HG02943 (cell line): Measurements from ENCODE around the gene SCP2D1.
"Not testable (repeated sequence)": the region's sequence is repeated elsewhere in the genome, so short reads cannot be mapped to it uniquely, and the experiment has no call there.

Experiments
- ATAC-seq: cut with Tn5 transposase; IDR thresholded peaks from one replicate; pipeline ENCODE4 v1.9.1; 2021; ENCODE audit warnings: mild to moderate bottlenecking, low read depth, moderate library complexity; ENCODE audit not compliant: unreplicated experiment

SCP2D1 gene

DNA sequence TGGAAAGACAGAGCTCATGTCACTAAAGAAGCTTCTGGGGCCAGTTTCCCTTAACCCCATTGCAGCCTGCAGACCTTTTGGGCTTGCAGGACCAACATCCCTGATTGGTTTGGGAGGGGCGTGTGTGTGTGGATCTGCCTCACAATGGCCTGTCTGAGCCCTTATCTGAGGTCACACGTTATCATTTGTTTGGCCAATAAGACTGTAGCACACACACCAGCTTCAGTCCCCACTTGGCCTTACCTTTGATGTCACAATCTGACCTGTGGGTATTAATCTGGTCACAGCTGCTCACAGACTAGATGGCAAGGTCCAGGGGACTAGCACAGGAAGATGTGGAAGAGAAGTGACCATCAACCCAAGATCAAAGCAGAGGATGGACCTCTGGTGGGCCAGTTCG, at the start of gene SCP2D1:
SCP2D1 (plus strand) TSS at position 301 of the 400 bp plus-strand sequence; CDS start at position 334, 33 bp downstream.
- ATAC-seq: no peak

DNA sequence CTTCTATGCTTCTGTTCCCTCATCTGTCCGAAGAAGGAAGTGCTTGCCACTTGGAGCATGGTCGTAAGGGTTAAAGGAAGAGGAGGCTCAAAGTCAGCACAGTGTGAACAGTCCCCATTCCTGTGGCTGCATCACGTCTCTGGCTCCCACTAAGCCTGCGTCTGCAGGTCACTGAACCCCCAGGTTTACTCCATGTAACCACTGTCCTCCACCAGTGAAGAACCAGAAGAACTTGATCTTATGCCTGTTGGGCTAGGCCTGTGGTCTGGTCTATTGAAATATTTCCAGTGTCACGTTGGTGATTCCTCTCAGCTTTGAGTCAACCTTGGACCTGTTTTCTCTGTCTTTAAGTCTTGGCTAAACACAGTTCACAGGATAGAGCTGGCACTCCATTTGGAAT, 45.9 kb upstream of the SCP2D1 start:
- no peak for ATAC-seq

DNA sequence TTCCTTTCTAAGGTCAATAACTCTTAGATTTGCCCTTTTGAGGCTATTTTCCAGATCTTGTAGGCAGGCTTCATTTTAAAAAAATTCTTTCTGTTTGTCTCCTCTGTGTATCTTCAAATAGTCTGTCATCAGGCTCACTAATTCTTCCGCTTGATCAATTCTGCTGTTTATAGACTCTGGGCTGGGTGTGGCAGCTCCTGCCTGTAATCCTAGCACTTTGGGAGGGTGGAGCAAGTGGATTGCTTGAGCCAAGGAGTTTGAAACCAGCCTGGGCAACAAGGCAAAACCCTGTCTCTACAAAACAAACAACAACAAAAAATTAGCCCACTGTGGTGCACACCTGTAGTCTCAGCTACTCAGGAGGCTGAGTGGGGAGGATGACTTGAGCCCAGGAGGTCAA, 40.0 kb upstream of the SCP2D1 start:
- no peak for ATAC-seq

DNA sequence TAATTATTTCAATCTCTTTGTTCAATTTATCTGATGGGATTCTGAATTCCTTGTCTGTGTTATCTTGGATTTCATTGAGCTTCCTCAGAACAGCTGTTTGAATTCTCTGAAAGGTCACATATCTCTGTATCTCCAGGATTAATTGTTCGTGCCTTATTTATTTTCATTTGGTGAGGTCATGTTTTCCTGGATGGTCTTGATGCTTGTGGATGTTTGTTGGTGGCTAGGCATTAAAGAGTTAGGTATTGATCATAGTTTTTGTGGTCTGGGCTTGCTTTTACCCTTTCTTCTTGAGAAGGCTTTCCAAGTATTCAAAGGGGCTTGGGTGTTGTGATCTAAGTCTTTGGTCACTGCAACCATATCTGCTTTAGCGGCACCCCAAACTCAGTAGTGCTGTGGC, 39.4 kb upstream of the SCP2D1 start:
- no peak for ATAC-seq

DNA sequence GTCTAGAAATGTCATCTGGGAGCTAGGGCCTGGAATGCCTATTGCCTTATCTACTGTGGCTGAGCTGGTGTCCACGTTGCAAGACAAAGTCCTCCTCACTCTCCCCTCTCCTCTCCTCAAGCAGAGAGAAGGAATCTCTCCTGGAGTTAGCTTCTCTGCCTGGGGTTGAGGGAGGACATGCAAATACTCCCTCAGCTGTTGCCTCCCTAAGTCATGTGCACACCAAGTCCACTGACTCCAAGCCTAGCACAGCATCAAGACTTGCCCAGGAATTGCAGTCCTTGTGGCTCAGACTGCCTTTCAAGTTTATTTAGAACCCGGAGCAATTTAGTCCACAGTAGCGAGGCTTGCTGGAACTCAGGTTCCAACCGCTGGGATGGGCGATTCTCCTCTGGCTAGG, 38.0 kb upstream of the SCP2D1 start:
- no peak for ATAC-seq

DNA sequence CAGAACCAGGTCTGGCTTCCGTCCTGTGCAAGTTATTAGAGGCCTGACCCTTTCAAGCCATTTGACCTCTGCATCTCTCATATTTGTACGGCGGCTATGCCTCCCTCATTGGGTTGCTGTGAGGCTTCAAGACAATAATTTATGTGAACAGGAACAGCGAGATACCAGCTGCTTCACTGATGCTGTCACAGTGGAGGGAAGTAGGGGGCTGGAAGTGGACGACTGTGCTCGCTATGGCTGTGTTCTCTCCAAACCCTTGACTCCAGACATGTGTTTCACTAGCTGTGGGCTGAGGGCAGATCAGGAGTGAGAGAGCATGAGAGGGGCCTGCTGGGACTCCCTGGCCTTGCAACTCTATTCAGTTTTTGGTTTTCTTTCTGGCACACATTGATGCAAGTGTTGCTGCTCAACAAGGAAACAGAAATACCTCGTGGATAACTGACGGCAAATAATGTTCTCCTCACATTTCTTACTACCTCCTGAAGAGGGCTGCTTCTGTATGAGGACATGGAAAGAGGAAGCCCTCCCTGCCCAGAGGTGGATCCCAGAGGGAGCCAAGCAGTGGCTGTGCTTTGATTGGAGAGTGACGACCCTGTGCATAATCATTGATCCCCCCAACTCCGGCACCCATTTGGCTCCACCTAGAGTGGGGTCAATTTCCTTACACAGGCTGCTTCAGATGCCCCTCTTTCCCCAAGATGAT, 34.7 kb upstream of the SCP2D1 start:
- no peak for ATAC-seq

DNA sequence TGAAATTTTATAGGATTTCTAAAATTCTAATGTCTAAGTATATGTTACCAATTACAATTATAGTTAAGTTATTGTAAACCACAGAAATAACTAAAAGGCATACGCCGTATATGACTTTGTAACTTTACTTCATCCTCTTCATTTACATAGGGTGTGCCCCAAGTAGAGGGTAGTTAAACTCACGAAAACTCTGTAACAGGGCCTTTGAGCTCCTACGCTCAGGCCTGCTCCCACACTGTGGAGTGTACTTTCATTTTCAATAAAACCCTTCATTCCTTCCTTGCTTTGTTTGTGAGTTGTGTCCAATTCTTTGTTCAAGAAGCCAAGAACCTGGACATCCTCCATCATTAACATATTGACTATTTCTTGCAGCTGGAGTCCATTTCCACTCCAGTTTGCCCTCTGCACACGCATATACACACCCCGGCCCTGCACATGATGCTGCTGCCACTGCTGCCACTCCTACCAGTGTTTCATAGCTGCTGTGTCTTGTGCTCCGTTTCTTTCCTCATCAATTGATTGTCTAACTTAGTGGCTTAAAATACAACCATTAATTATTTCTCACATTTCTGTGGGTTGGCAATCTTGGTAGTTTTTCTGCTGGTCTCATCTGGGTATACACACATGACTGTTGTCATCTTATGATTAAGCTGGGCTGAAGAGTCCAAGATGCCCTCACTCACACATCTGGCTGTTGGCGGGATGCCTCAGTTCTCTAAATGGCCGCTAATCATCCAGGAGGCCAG, 33.0 kb upstream of the SCP2D1 start:
- no peak for ATAC-seq

DNA sequence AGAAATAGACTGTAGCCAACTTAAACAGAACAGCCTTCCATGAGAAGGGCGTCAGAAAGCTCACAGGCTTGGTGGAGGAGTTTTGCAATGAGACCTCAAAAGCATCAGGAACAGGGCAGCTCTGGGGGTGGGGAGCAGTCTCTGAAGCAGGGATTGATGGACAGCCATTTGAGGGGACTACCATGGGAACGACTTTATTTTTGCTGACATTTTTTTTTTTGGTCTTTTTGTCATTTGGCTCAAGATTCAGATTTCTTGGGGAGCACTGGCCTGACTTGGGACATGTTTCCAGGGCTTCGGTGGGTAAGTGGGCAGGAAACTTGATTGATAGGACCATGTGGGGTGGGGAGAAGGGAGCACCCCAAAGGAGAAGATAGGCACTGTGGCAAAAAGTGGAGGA, 32.1 kb upstream of the SCP2D1 start:
- ATAC-seq: no peak

DNA sequence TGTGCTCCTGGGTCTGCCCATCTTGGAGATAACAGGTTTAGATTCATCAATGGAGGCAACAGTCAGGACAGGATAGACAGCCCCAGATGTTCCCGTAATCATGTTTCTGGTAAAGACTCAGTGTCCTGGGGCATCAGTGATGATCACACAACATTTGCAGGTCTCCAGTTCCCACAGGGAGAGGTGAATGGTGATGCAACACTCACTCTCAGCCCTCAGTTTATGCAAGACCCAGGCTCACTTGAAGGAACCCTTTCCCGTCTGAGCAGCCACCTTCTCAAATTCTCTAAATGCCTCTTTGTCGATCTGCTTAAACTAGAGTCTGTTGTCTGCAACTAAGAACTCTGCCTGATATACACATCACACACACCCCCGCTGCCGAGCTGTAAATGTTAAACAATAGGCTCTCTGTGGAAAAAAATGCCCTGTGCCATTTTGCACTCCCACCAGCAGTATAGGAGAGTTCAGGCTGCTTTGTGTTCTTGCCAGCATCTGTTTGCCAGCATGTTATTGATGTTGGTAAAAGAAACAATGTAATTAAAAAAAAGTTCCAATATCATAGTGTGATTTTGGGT, 30.1 kb upstream of the SCP2D1 start:
- no peak for ATAC-seq

DNA sequence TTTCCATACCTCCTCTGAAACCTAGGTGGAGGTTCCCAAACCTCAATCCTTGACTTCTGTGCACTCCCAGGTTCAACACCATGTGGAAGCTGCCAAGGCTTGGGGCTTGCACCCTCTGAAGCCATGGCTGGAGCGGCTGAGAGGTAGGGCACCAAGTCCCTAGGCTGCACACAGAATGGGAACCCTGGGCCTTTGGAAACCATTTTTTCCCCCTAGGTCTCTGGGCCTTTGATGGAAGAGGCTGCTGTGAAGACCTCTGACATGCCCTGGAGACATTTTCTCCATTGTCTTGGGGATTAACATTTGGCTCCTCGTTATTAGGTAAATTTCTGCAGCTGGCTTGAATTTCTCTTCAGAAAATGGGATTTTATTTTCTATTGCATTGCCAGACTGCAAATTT, 26.5 kb upstream of the SCP2D1 start:
- not testable (repeated sequence) for ATAC-seq

DNA sequence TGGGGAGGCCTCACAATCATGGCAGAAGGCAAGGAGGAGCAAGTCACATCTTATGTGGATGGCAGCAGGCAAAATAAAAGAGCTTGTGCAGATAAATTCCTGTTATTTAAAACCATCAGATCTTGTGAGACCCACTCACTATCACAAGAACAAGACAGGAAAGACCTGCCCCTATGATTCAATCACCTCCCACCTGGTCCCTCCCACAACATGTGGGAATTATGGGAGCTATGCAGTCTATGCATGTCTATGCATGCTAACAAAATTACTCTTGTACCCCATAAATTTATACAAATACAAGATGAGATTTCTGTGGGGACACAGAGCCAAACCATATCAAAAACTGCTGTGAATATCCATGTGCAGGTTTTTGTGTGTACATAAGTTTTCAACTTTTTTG, 25.6 kb upstream of the SCP2D1 start:
- ATAC-seq: no peak

DNA sequence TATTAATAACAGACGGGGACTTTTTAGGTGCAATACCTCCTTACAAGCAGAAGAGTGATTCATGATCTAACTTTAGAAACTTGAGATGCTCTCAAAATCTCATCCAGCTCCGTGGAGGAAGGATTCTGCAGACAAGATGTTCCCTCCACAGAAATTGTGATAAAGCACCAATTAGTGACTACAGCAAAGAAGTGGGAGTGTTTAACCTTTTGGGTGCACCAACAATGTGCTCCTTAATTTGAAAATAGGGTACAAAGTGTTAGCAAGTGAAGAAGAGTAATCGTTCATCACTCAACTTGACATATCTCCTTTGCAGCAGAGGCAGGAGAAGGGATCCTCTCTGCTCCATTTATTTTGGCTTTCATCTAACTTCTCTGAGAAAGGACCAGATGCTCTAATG, 22.8 kb upstream of the SCP2D1 start:
- no peak for ATAC-seq

DNA sequence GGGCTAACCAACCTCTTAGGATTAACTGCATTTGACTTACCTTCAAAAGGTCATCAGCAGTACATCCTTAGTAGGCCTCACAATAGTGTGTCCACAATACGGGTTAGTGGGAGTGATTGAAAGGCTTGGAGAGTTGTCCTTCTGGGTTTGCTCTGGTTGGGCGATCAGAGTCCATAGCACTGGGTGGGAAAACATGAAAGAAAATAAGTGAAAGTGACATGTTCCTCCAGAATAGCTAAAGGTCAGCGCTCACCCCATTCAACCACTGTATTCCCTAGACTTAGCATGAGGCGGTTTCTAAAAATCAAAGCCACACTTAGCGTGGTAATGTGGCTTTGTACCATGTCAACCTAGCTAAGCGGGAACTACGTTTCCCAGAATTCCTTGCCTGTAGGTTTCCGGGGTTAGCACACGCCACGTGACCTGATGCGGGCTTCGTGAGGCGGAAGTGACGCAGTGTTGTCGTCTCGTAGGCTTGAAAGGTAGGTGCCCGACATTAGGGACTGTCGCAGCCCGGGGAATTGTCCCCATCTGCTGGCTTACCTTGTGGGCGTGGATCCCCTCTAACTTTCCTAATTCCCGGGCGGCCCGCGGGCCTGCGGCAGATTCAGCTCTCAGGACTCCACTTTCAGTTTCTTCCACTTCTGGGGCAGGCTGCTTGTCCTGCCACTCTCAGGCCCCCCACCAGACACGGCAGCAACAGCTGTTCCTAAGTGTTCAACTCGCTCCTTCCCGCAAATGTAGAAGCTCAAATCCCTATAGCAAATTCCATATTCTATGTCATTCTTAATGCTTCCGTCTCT, 19.8 kb upstream of the SCP2D1 start:
- peak; percentile 99 for ATAC-seq

DNA sequence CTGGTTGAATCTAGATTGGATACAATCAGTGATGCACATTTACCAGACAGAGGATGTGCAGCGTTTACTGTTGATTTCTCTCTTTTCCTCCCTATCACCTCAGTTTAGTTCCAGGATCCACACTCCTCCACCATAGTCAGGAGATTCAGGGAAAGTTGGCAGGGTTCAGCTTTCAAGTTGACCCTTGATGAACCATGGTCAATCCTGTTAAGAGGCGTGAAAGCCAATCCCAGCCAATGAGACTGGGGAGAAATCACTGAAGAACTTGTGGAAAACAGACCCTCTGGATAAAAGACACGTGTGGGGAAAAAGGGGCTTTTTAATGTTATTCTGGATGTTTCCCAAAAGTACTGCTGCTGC, 19.2 kb upstream of the SCP2D1 start:
- ATAC-seq: no peak

DNA sequence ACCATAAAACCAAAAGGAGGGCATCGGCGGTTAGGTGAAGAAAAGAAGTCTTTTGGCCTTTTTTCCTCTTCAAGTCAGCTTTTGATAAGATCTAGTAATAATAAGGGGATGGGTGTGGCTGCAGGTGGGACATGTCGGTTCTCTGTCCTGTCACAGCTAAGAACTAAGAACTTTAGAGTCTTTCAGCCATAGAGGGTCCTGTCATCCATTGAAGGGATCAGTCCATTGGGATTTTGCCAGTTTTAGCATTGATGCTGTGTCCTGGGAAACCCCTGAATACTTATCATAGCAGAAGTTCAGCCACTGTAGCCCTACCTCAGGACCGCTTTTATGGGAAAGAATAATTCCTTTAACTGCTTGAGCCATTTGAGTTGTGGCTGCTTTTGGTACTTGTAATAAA, 18.2 kb upstream of the SCP2D1 start:
- no peak for ATAC-seq

DNA sequence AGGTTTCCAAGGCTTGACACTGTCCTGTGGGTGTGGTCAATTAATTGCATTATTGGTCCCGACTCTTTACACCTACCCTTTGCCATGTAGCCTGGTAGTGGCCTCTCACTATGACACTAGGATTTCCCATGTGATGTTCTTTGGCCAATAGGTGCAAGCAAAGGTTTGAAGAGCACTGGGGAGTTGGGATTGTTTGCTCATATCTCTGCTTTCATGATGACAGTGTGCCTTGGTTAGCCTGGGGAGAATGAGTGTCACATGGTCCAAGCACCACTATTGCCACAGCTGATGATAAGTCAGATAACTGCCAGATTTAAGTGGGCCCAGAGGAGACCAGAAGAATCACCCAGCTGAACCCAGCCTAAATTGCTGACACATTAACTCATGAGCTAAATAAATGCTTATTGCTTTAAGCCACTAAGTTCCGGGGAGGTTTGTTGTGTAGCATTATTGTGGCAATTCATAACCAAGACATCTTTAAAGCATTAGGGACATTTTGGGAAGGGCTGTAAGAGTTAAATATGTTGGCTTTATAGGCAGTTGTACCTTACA, 17.2 kb upstream of the SCP2D1 start:
- ATAC-seq: no peak

DNA sequence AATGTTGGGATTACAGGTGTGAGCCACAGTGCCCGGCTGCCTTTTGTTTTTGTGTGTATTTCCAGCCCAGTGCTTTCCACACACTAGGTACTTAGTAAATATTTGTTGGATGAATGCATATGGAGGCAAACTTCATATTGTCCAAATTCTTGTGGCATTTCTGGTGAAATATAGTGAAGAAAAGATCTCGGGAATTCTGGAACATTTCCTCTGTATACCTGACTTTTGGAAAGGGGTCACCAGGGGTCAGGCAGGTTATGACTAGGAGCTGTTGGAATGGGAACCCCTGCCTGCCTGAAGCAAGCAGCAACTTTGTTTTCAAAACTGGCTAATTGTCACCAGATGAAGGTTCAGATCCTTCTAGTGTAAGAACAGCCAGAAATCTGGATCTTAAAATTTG, 12.1 kb upstream of the SCP2D1 start:
- no peak for ATAC-seq

DNA sequence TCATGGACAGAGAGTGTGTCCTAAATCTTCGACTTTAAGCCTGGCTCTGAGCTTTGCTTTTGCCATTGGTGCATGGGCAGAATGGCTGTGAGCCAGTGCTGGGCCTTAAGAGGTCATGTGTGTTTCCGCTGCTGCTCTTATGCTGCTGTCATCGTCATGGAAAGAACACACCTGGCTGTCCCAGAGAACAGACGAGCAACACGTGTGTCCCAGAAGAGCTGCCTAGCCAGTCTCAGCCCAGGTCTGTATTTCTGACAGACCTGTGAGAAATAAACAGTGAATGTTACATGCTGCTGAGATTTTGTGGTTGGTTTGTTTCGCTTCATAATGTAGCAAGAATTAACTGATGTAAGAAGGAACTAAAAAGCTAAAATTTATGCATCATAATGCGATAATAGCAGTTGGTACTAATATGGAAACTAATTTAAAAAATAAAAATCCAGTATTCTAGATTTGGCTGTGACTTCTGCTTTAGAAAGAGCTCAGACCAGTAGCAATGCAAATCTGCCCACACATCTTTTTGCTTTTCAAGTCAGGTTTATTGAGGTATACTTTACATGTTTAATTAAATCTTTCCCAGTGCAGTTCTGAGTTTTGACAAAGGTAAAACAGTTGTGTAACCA, 11.5 kb upstream of the SCP2D1 start:
- ATAC-seq: no peak

DNA sequence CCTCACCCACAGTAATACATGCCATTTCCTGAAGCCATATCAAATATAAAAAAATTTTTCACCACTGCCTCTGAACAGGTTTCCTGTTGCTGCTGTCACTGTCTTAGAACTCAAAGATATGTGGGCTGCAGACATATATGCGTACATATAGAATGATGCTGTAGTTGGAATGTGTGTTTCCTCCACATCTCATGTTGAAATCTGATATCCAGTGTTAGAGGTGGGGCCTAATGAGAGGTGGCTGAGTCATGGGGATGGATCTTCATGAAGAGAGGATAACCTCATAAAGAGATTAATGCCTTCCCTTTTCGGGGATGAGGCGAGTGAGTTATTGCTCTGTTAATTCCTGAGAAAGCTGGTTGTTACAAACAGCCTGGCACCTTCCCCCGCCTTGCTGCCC, 7.7 kb upstream of the SCP2D1 start:
- no peak for ATAC-seq

DNA sequence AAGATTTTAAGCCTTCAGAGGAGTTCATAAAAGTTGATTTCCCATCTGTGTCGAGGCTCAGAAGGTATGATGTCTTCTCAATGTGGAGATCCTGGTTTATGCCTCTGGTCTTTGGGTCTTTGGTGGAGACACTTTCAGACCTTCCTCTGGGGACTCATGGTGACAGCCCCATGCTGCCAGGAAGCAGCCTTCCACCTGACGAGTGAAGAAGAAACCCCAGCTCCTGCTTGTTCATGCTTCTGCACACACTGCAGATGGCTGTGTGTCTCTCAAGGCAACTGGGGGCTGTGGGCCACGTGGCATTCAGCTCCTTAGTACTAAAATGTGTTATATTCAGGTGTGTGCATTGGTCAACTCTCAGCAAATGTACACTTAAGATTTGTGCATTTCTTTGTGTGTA, 4.9 kb upstream of the SCP2D1 start:
- ATAC-seq: no peak
